Measurements from ENCODE around the gene EIF2D. TPM values are rescaled to one million over a fixed set of nuclear protein-coding genes. Genes with fewer than 3 reads are reported as not detected.
A peak's percentile ranks its signal among the peaks of the same experiment; 100 is the strongest.

Gene EIF2D
- total and polyA plus RNA-seq, 4 donors, result 14.7 to 30.0 (median 22.1) TPM

- Histone ChIP-seq H3K27ac (ENCODE audit: low read depth in 1 of 2, low read length in 2 of 2) (peak overlapping the region; percentile 81 to 83), H3K9ac (ENCODE audit: low read depth in 1 of 2, low read length in 2 of 2) (peak overlapping the region; percentile 26 to 73), H3K4me1 (ENCODE audit: control insufficient read depth in 4 of 4, insufficient read depth in 4 of 4, low read length in 3 of 4) (peaks cover 22 to 72% (median 52%) of the 10 kb centered on the region in 4 donors), H3K36me3 (ENCODE audit: control insufficient read depth in 4 of 4, insufficient read depth in 3 of 4, low read depth in 1 of 4, low read length in 3 of 4) (no peaks in the 10 kb centered on the region), H3K27me3 (ENCODE audit: control insufficient read depth in 4 of 4, insufficient read depth in 4 of 4, low read length in 3 of 4) (no peaks in the 10 kb centered on the region), H3K4me3 (ENCODE audit: low read depth in 1 of 3, low read length in 3 of 3) (peak overlapping the region; percentile 49 to 58 (median 52)), H3K9me3 (ENCODE audit: control insufficient read depth in 4 of 4, low read length in 3 of 4) (no peaks in the 10 kb centered on the region)
- peak; percentile 69 for DNase-seq (ENCODE audit: low spot score)
- TF ChIP-seq ATF3 (IDR thresholded peaks at IDR 0.05), result no peak
- TF ChIP-seq FOXA2 (IDR thresholded peaks at IDR 0.05), result no peak
- TF ChIP-seq, protein P1, sequence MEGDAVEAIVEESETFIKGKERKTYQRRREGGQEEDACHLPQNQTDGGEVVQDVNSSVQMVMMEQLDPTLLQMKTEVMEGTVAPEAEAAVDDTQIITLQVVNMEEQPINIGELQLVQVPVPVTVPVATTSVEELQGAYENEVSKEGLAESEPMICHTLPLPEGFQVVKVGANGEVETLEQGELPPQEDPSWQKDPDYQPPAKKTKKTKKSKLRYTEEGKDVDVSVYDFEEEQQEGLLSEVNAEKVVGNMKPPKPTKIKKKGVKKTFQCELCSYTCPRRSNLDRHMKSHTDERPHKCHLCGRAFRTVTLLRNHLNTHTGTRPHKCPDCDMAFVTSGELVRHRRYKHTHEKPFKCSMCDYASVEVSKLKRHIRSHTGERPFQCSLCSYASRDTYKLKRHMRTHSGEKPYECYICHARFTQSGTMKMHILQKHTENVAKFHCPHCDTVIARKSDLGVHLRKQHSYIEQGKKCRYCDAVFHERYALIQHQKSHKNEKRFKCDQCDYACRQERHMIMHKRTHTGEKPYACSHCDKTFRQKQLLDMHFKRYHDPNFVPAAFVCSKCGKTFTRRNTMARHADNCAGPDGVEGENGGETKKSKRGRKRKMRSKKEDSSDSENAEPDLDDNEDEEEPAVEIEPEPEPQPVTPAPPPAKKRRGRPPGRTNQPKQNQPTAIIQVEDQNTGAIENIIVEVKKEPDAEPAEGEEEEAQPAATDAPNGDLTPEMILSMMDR (IDR thresholded peaks at IDR 0.05; ENCODE audit: low read depth, low read length, missing input control), result no peak
- no peak for TF ChIP-seq EGR1 (IDR thresholded peaks at IDR 0.05; ENCODE audit: low read depth in 2 of 2)
- no peak for TF ChIP-seq JUND (IDR thresholded peaks at IDR 0.05)
- no peak for TF ChIP-seq NR2F2 (IDR thresholded peaks at IDR 0.05)
- TF ChIP-seq RAD21 (IDR thresholded peaks at IDR 0.05), result no peak
- no peak for TF ChIP-seq MAX (IDR thresholded peaks at IDR 0.05)
- no peak for TF ChIP-seq SP1 (IDR thresholded peaks at IDR 0.05)
- TF ChIP-seq, protein P2, sequence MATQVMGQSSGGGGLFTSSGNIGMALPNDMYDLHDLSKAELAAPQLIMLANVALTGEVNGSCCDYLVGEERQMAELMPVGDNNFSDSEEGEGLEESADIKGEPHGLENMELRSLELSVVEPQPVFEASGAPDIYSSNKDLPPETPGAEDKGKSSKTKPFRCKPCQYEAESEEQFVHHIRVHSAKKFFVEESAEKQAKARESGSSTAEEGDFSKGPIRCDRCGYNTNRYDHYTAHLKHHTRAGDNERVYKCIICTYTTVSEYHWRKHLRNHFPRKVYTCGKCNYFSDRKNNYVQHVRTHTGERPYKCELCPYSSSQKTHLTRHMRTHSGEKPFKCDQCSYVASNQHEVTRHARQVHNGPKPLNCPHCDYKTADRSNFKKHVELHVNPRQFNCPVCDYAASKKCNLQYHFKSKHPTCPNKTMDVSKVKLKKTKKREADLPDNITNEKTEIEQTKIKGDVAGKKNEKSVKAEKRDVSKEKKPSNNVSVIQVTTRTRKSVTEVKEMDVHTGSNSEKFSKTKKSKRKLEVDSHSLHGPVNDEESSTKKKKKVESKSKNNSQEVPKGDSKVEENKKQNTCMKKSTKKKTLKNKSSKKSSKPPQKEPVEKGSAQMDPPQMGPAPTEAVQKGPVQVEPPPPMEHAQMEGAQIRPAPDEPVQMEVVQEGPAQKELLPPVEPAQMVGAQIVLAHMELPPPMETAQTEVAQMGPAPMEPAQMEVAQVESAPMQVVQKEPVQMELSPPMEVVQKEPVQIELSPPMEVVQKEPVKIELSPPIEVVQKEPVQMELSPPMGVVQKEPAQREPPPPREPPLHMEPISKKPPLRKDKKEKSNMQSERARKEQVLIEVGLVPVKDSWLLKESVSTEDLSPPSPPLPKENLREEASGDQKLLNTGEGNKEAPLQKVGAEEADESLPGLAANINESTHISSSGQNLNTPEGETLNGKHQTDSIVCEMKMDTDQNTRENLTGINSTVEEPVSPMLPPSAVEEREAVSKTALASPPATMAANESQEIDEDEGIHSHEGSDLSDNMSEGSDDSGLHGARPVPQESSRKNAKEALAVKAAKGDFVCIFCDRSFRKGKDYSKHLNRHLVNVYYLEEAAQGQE (IDR thresholded peaks at IDR 0.05), result no peak
- TF ChIP-seq RXRA (IDR thresholded peaks at IDR 0.05), result no peak
- TF ChIP-seq HNF4A (conservative IDR thresholded peaks at IDR 0.05), result no peak
- TF ChIP-seq, protein P3, sequence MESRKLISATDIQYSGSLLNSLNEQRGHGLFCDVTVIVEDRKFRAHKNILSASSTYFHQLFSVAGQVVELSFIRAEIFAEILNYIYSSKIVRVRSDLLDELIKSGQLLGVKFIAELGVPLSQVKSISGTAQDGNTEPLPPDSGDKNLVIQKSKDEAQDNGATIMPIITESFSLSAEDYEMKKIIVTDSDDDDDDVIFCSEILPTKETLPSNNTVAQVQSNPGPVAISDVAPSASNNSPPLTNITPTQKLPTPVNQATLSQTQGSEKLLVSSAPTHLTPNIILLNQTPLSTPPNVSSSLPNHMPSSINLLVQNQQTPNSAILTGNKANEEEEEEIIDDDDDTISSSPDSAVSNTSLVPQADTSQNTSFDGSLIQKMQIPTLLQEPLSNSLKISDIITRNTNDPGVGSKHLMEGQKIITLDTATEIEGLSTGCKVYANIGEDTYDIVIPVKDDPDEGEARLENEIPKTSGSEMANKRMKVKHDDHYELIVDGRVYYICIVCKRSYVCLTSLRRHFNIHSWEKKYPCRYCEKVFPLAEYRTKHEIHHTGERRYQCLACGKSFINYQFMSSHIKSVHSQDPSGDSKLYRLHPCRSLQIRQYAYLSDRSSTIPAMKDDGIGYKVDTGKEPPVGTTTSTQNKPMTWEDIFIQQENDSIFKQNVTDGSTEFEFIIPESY (IDR thresholded peaks at IDR 0.05), result no peak
- no peak for TF ChIP-seq FOXA1 (IDR thresholded peaks at IDR 0.05)
- TF ChIP-seq GABPA (IDR thresholded peaks at IDR 0.05 in 1 of 2, conservative IDR thresholded peaks at IDR 0.05 in 1 of 2), result no peak
- TF ChIP-seq HNF4G (IDR thresholded peaks at IDR 0.05), result no peak
- TF ChIP-seq YY1 (IDR thresholded peaks at IDR 0.05), result no peak
- no peak for TF ChIP-seq TAF1 (conservative IDR thresholded peaks at IDR 0.05)
- WGBS, result 15% methylated on average over 67 of the region's 67 CpGs
Measured at GRCh38 chr1:206556750-206557635, 55.3 kb downstream of the EIF2D start.
